PC-3 (cell line): ENCODE results near the gene PTPRN2. TPM values are rescaled to one million over a fixed set of nuclear protein-coding genes. Genes with fewer than 3 reads are reported as not detected.

Experiments used
- ATAC-seq: fragments of 200-7000 bp; cut with Tn5 transposase; 2 replicates; pipeline ENCODE4 v1.9.1; 2020; ENCODE audit warnings: mild to moderate bottlenecking, moderate library complexity
- BruUV-seq: library from RNA; stranded (reverse); fragments of 400-500 nt; replicated peaks from 2 replicates; lab custom pipeline; 2021; lab: Mats Ljungman, UMichigan
- CTCF ChIA-PET: fragments of 300-600 bp; sonication (Branson Sonifier 250); formaldehyde crosslinking; loops from one replicate; lab custom pipeline; 2022; ENCODE audit warnings: antibody characterized with exemption; lab: Charles Lee
- POLR2A ChIA-PET: fragments of 300-600 bp; sonication (Branson Sonifier 250); formaldehyde crosslinking; loops from one replicate; lab custom pipeline; 2022; ENCODE audit warnings: antibody characterized with exemption; ENCODE audit not compliant: unreplicated experiment; lab: Charles Lee
- DNase-seq: peaks from one replicate; pipeline ENCODE4 v3.0.0-alpha.2; 2015
- H2AFZ ChIP-seq: fragments of 300-600 bp; sonication (generic); 2 replicates; pipeline ENCODE4 v1.6.0; 2016; ENCODE audit warnings: antibody characterized with exemption, low read length
- H3F3A ChIP-seq: fragments of 300-600 bp; sonication (generic); one replicate; pipeline ENCODE4 v1.6.0; 2017; ENCODE audit warnings: antibody characterized with exemption, low read length, control low read depth, mild to moderate bottlenecking; ENCODE audit not compliant: unreplicated experiment
- H3K27ac ChIP-seq: fragments of 300-600 bp; sonication (generic); 2 replicates; pipeline ENCODE4 v1.5.1; 2016; ENCODE audit warnings: mild to moderate bottlenecking, low read length
- H3K27me3 ChIP-seq: fragments of 300-600 bp; sonication (generic); 2 replicates; pipeline ENCODE4 v1.6.1; 2016; ENCODE audit warnings: low read length, mixed read lengths
- H3K36me3 ChIP-seq: fragments of 300-600 bp; sonication (generic); 2 replicates; pipeline ENCODE4 v1.6.1; 2016; ENCODE audit warnings: low read depth, mixed run types, low read length, mixed read lengths
- H3K4me1 ChIP-seq: fragments of 300-600 bp; sonication (generic); 2 replicates; pipeline ENCODE4 v1.5.1; 2016; ENCODE audit warnings: low read length; ENCODE audit not compliant: insufficient read depth
- H3K4me2 ChIP-seq: fragments of 300-600 bp; sonication (generic); 2 replicates; pipeline ENCODE4 v1.6.0; 2016; ENCODE audit warnings: low read length
- H3K4me3 ChIP-seq: fragments of 300-600 bp; sonication (generic); 2 replicates; pipeline ENCODE4 v1.5.1; 2016; ENCODE audit warnings: mild to moderate bottlenecking, low read length, mixed read lengths
- H3K79me2 ChIP-seq: fragments of 300-600 bp; sonication (generic); 2 replicates; pipeline ENCODE4 v1.6.1; 2017; ENCODE audit warnings: low read length, mixed read lengths
- H3K9ac ChIP-seq: fragments of 300-600 bp; sonication (generic); 2 replicates; pipeline ENCODE4 v1.6.0; 2016; ENCODE audit warnings: mild to moderate bottlenecking, low read length
- H3K9me2 ChIP-seq: fragments of 300-600 bp; sonication (generic); replicated peaks from 2 replicates; pipeline ENCODE4 v1.6.1; 2016; ENCODE audit warnings: mixed run types, low read length, mixed read lengths
- H3K9me3 ChIP-seq: fragments of 300-600 bp; sonication (generic); 2 replicates; pipeline ENCODE4 v1.6.1; 2016; ENCODE audit warnings: low read length, mixed read lengths
- H4K20me1 ChIP-seq: fragments of 300-600 bp; sonication (generic); 2 replicates; pipeline ENCODE4 v1.6.1; 2016; ENCODE audit warnings: low read length, mixed read lengths
- EZH2 ChIP-seq: fragments of 300-600 bp; sonication (generic); IDR thresholded peaks from one replicate; pipeline ENCODE4 v1.6.1; 2017; ENCODE audit warnings: antibody characterized with exemption, mild to moderate bottlenecking, low read length; ENCODE audit not compliant: unreplicated experiment
- EZH2phosphoT487 ChIP-seq: fragments of 300-600 bp; sonication (generic); IDR thresholded peaks from 2 replicates; pipeline ENCODE4 v1.6.1; 2018; ENCODE audit warnings: mild to moderate bottlenecking, antibody characterized with exemption, low read length, borderline replicate concordance
- intact Hi-C: fragments of 100-400 bp; cut with micrococcal nuclease; formaldehyde crosslinking; loops from 2 replicates; pipeline ENCODE4 v1.9.0; 2023
- total RNA-seq: library from RNA; depleted of rRNA; stranded (reverse); fragments of >200 nt; gene quantifications from 2 replicates; pipeline ENCODE4 v1.2.3, GENCODE V29; 2014
- TF ChIP-seq, protein P1 (sequence below): fragments of 300-600 bp; sonication (generic); conservative IDR thresholded peaks from 2 replicates; pipeline ENCODE4 v1.5.1; 2017; ENCODE audit warnings: antibody characterized with exemption, low read depth, mild to moderate bottlenecking, low read length

The PTPRN2 gene
- total RNA-seq, 1 experiment from 2014 or later: 3.2 TPM

DNA sequence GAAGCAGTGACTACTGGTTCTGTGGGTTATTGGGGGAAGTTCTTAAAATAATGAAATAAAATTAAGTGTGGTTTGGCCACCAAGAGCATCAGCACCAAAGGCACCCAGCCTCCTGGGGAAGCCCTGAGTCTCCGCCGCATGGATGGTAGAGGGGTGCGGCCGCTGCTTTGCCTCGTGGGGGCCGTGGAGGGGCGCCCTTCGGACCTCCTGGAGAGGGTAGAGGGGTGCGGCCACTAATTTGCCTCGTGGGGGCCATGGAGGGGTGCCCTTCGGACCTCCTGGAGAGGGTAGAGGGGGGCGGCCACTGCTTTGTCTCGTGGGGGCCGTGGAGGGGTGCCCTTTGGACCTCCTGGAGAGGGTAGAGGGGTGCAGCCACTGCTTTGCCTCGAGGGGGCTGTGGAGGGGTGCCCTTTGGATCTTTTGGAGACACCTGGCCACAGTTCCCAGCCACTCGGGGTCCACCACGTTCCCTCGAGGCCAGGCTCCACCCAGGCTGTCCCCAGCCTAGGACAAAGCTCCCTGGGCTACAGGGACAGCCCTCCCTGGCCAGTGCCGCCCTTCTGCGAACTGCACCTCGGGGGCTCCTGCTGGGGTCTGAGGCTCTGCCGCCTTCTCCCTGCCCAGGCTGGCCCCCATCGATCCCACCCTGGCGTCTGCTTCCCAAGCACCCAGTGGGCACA, 535.1 kb downstream of the PTPRN2 start:
- H3K4me3 ChIP-seq: no peak overlapping the region
- no peak overlapping the region for H3K27ac ChIP-seq
- no TSS peak for BruUV-seq
- no peaks in the 10 kb centered on the region for H3K79me2 ChIP-seq
- no peak for DNase-seq
- peaks cover 4% of the 10 kb centered on the region for H3K27me3 ChIP-seq
- no peak overlapping the region for H2AFZ ChIP-seq
- no peak overlapping the region for H3K4me2 ChIP-seq
- H3K4me1 ChIP-seq: no peaks in the 10 kb centered on the region
- H3K9me3 ChIP-seq: no peaks in the 10 kb centered on the region
- TF ChIP-seq, protein P1, sequence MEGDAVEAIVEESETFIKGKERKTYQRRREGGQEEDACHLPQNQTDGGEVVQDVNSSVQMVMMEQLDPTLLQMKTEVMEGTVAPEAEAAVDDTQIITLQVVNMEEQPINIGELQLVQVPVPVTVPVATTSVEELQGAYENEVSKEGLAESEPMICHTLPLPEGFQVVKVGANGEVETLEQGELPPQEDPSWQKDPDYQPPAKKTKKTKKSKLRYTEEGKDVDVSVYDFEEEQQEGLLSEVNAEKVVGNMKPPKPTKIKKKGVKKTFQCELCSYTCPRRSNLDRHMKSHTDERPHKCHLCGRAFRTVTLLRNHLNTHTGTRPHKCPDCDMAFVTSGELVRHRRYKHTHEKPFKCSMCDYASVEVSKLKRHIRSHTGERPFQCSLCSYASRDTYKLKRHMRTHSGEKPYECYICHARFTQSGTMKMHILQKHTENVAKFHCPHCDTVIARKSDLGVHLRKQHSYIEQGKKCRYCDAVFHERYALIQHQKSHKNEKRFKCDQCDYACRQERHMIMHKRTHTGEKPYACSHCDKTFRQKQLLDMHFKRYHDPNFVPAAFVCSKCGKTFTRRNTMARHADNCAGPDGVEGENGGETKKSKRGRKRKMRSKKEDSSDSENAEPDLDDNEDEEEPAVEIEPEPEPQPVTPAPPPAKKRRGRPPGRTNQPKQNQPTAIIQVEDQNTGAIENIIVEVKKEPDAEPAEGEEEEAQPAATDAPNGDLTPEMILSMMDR: no peak
- TF ChIP-seq EZH2phosphoT487 (no peak), EZH2 (no peak)
- CTCF ChIA-PET: no interaction called here
- ATAC-seq: no peak
- intact Hi-C loops: loop anchor here (10.0 kb wide), 1 partner anchor 302 kb away; no protein-coding TSS in a partner anchor
- H3F3A ChIP-seq: no peaks in the 10 kb centered on the region
- POLR2A ChIA-PET: no interaction called here
- H3K9me2 ChIP-seq: no peaks in the 10 kb centered on the region
- H3K9ac ChIP-seq: no peak overlapping the region
- H4K20me1 ChIP-seq: no peaks in the 10 kb centered on the region
- H3K36me3 ChIP-seq: no peaks in the 10 kb centered on the region

DNA sequence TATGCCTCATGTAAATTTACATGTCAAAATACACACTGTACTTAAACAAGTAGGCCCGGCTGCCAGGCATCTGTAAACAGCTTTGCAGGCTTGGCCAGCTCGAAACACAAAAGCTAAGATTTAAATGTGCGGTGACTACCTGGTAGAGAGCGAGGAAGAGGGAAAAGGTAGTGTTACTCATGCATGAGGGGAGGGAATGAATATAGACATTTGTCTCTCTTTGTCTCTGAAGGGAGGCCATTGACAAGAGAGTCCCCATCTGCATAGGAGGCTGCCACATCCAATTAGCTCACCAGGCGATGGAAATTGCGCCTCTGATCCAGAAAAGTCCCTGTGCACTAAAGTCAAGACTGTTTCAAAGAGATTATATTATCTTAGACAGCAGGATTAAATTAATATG, 535.8 kb downstream of the PTPRN2 start:
- no peak overlapping the region for H3K4me2 ChIP-seq
- H3K9me3 ChIP-seq: no peaks in the 10 kb centered on the region
- peaks cover 4% of the 10 kb centered on the region for H3K27me3 ChIP-seq
- TF ChIP-seq EZH2phosphoT487 (no peak), EZH2 (no peak)
- H3K36me3 ChIP-seq: no peaks in the 10 kb centered on the region
- CTCF ChIA-PET: no interaction called here
- H2AFZ ChIP-seq: no peak overlapping the region
- POLR2A ChIA-PET: no interaction called here
- intact Hi-C loops: loop anchor here (10.0 kb wide), 1 partner anchor 303 kb away; no protein-coding TSS in a partner anchor
- no peaks in the 10 kb centered on the region for H4K20me1 ChIP-seq
- H3K9ac ChIP-seq: no peak overlapping the region
- no peak overlapping the region for H3K4me3 ChIP-seq
- H3F3A ChIP-seq: no peaks in the 10 kb centered on the region
- H3K79me2 ChIP-seq: no peaks in the 10 kb centered on the region
- no peak overlapping the region for H3K27ac ChIP-seq
- ATAC-seq (no peak), DNase-seq (no peak)
- no TSS peak for BruUV-seq
- no peaks in the 10 kb centered on the region for H3K4me1 ChIP-seq
- no peaks in the 10 kb centered on the region for H3K9me2 ChIP-seq

DNA sequence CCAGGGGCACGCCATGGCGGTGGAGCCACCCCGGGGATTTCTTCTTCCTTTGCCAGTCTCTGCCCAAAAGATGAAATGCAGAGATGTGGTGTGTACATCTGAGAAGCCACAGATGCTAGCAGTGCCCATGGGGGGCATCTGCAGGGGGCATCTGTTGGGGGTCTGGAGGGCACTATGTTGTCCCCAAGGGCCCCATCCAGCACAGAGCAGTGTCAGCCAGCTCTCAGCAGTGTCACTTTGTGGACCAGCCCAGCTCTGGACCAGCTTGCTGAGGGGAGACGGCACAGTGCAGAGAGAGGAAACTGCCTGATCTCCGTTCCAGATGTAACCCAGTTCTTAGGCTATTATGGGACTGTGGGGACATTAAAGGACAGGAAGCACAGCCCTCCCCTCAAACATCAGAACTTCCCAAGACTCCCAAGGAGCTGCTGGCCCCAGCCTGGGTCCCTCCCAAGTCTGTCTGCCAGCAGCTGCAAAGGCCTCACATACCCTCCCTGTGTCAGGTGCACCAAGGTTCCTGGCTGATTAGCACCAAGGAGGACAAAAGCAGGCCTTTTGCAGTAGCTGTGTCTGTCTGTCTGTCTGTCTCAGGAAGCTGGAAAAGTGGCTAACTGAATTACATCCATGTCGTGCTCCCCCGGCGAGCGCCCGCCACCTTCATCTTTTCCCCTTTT, 536.5 kb downstream of the PTPRN2 start:
- Histone ChIP-seq H2AFZ (no peak overlapping the region), H3F3A (no peaks in the 10 kb centered on the region), H3K9me3 (no peaks in the 10 kb centered on the region), H3K4me3 (no peak overlapping the region), H3K79me2 (no peaks in the 10 kb centered on the region), H4K20me1 (no peaks in the 10 kb centered on the region), H3K9ac (no peak overlapping the region), H3K9me2 (no peaks in the 10 kb centered on the region), H3K4me1 (no peaks in the 10 kb centered on the region), H3K27me3 (peaks cover 9% of the 10 kb centered on the region), H3K4me2 (no peak overlapping the region), H3K27ac (no peak overlapping the region), H3K36me3 (no peaks in the 10 kb centered on the region)
- DNase-seq: no peak
- ATAC-seq: no peak
- BruUV-seq: no TSS peak
- no peak for TF ChIP-seq EZH2
- TF ChIP-seq EZH2phosphoT487: no peak
- TF ChIP-seq, protein P1: no peak
- ChIA-PET CTCF (no interaction called here), POLR2A (no interaction called here)
- intact Hi-C loops: loop anchor here (10.0 kb wide), 1 partner anchor 304 kb away; no protein-coding TSS in a partner anchor
